Measurements from ENCODE around the gene LILRA5. TPM values are rescaled to one million over a fixed set of nuclear protein-coding genes. Genes with fewer than 3 reads are reported as not detected.

LILRA5 gene
- total RNA-seq, 1 experiment from 2014 or later: not detected

GRCh38 chr19:54309811-54310210 is 3.2 kb downstream of the LILRA5 start (continued):
- TF ChIP-seq ZNF423 (CRISPR knock-in tag; IDR thresholded peaks at IDR 0.05) (no peak), GRHL2 (CRISPR knock-in tag; IDR thresholded peaks at IDR 0.05; ENCODE audit: insufficient replicate concordance, severe bottlenecking) (no peak), PRRX2 (CRISPR knock-in tag; IDR thresholded peaks at IDR 0.05) (no peak)

- ChIA-PET POLR2A (interaction anchor here (0.7 kb wide), 1 partner anchor 274 kb away, joined by 3 read pairs; no protein-coding TSS in a partner anchor), CTCF (interaction anchor here (1.1 kb wide), 1 partner anchor 41 kb away, joined by 5 read pairs; no protein-coding TSS in a partner anchor)
- no peak overlapping the region for H3K4me3 Mint-ChIP-seq
- DNase-seq (ENCODE audit: low spot score) (no peak), ATAC-seq (no peak)
- H3K9me3 Mint-ChIP-seq: peaks cover 10% of the 10 kb centered on the region
- H3K27me3 Mint-ChIP-seq (ENCODE audit: low read depth): peaks cover 33% of the 10 kb centered on the region
- H3K4me1 Mint-ChIP-seq: no peaks in the 10 kb centered on the region
- H3K27ac Mint-ChIP-seq: no peak overlapping the region
- H3K36me3 Mint-ChIP-seq: no peaks in the 10 kb centered on the region
- TF ChIP-seq SOX15 (CRISPR knock-in tag; IDR thresholded peaks at IDR 0.05) (no peak), E2F5 (CRISPR knock-in tag; IDR thresholded peaks at IDR 0.05) (no peak), TEAD1 (CRISPR knock-in tag; IDR thresholded peaks at IDR 0.05) (no peak), ZNF423 (CRISPR knock-in tag; IDR thresholded peaks at IDR 0.05) (no peak), FOXK1 (CRISPR knock-in tag; IDR thresholded peaks at IDR 0.05) (no peak), ZNF121 (CRISPR knock-in tag; IDR thresholded peaks at IDR 0.05) (no peak)
Measured at GRCh38 chr19:54307389-54308020, 5.5 kb downstream of the LILRA5 start.

- no peaks in the 10 kb centered on the region for H3K36me3 Mint-ChIP-seq
- CTCF ChIA-PET: interaction anchor here (1.2 kb wide), 1 partner anchor 39 kb away, joined by 3 read pairs; no protein-coding TSS in a partner anchor
- no peak overlapping the region for H3K4me3 Mint-ChIP-seq
- H3K27ac Mint-ChIP-seq: no peak overlapping the region
- DNase-seq (ENCODE audit: low spot score) (no peak), ATAC-seq (no peak)
- peaks cover 10% of the 10 kb centered on the region for H3K9me3 Mint-ChIP-seq
- no peak for TF ChIP-seq E2F5 (CRISPR knock-in tag; IDR thresholded peaks at IDR 0.05)
- no peak for TF ChIP-seq ZNF416 (CRISPR knock-in tag; IDR thresholded peaks at IDR 0.05)
- TF ChIP-seq RELA (CRISPR knock-in tag; IDR thresholded peaks at IDR 0.05; ENCODE audit: borderline replicate concordance): no peak
- no peak for TF ChIP-seq RORB (CRISPR knock-in tag; IDR thresholded peaks at IDR 0.05)
- no peak for TF ChIP-seq STAT6 (CRISPR knock-in tag; conservative IDR thresholded peaks at IDR 0.05; ENCODE audit: low read depth)
- no peak for TF ChIP-seq NR3C1 (CRISPR knock-in tag; conservative IDR thresholded peaks at IDR 0.05; ENCODE audit: low read depth)
- TF ChIP-seq SP1 (CRISPR knock-in tag; conservative IDR thresholded peaks at IDR 0.05): no peak
- no peak for TF ChIP-seq ZNF512 (CRISPR knock-in tag; IDR thresholded peaks at IDR 0.05; ENCODE audit: borderline replicate concordance)
- no peak for TF ChIP-seq USF2 (CRISPR knock-in tag; IDR thresholded peaks at IDR 0.05)
- no peak for TF ChIP-seq ATF6 (CRISPR knock-in tag; IDR thresholded peaks at IDR 0.05)
- TF ChIP-seq ERG (CRISPR knock-in tag; IDR thresholded peaks at IDR 0.05): no peak
- no peak for TF ChIP-seq USF1 (CRISPR knock-in tag; IDR thresholded peaks at IDR 0.05)
- no peak for TF ChIP-seq TEAD4 (CRISPR knock-in tag; IDR thresholded peaks at IDR 0.05)
- no peak for TF ChIP-seq E2F1 (CRISPR knock-in tag; IDR thresholded peaks at IDR 0.05)
- no peaks in the 10 kb centered on the region for H3K4me1 Mint-ChIP-seq
- H3K27me3 Mint-ChIP-seq (ENCODE audit: low read depth): peaks cover 44% of the 10 kb centered on the region
- POLR2A ChIA-PET: no interaction called here
Measured at GRCh38 chr19:54305141-54305540, 7.8 kb downstream of the LILRA5 start.

All from WTC11 (cell line).